Osteoblast (primary cell): ENCODE measurements around the gene ZNF518B. TPM values are rescaled to one million over a fixed set of nuclear protein-coding genes. Genes with fewer than 3 reads are reported as not detected.

ENCODE experiments used
- DNase-seq: peaks from one replicate; pipeline ENCODE4 v3.0.0; 2011; ENCODE audit warnings: low spot score, mixed read lengths; ENCODE audit not compliant: insufficient read length; ENCODE audit errors: missing footprints
- H2AFZ ChIP-seq: 2 replicates; pipeline ENCODE4 v1.6.0; 2011; ENCODE audit warnings: mild to moderate bottlenecking, low read length
- H3K27ac ChIP-seq: 2 replicates; pipeline ENCODE4 v1.5.1; 2011; ENCODE audit warnings: mild to moderate bottlenecking, low read depth, low read length, moderate library complexity
- H3K27me3 ChIP-seq: 2 replicates; pipeline ENCODE4 v1.6.0; 2012; ENCODE audit warnings: mild to moderate bottlenecking, control low read depth, inconsistent platforms, low read length, moderate library complexity; ENCODE audit not compliant: insufficient read depth
- H3K36me3 ChIP-seq: 2 replicates; pipeline ENCODE4 v1.5.1; 2011; ENCODE audit warnings: mild to moderate bottlenecking, low read length, control low read depth, moderate library complexity; ENCODE audit not compliant: insufficient read depth
- H3K4me1 ChIP-seq: 2 replicates; pipeline ENCODE4 v1.5.1; 2011; ENCODE audit warnings: mild to moderate bottlenecking, low read length, control low read depth, moderate library complexity; ENCODE audit not compliant: insufficient read depth
- H3K4me2 ChIP-seq: 2 replicates; pipeline ENCODE4 v1.6.0; 2011; ENCODE audit warnings: mild to moderate bottlenecking, low read length; ENCODE audit not compliant: insufficient read depth
- H3K4me3 ChIP-seq: fragments of 200-600 bp; sonication (generic); 3 replicates; pipeline ENCODE4 v1.5.1; 2012; ENCODE audit warnings: mild to moderate bottlenecking, low read length, inconsistent platforms; ENCODE audit not compliant: insufficient read depth
- H3K79me2 ChIP-seq: 2 replicates; pipeline ENCODE4 v1.6.0; 2012; ENCODE audit warnings: mild to moderate bottlenecking, low read length, control low read depth, inconsistent platforms; ENCODE audit not compliant: insufficient read depth
- H3K9me3 ChIP-seq: 2 replicates; pipeline ENCODE4 v1.5.1; 2011; ENCODE audit warnings: low read depth, low read length, control low read depth
- H4K20me1 ChIP-seq: 2 replicates; pipeline ENCODE4 v1.6.0; 2012; ENCODE audit warnings: mild to moderate bottlenecking, low read length, control low read depth; ENCODE audit not compliant: insufficient read depth
- total RNA-seq: library from RNA; depleted of rRNA; stranded (reverse); fragments of >200 nt; gene quantifications from 2 replicates; pipeline ENCODE4 v1.2.3, GENCODE V29; 2012
- TF ChIP-seq, protein P1 (sequence below): IDR thresholded peaks from 2 replicates; pipeline ENCODE4 v1.5.1; 2011; ENCODE audit warnings: mild to moderate bottlenecking, low read depth, low read length, moderate library complexity; ENCODE audit errors: extremely low read depth

ZNF518B gene
- total RNA-seq, 1 donor = 25.3 TPM

DNA sequence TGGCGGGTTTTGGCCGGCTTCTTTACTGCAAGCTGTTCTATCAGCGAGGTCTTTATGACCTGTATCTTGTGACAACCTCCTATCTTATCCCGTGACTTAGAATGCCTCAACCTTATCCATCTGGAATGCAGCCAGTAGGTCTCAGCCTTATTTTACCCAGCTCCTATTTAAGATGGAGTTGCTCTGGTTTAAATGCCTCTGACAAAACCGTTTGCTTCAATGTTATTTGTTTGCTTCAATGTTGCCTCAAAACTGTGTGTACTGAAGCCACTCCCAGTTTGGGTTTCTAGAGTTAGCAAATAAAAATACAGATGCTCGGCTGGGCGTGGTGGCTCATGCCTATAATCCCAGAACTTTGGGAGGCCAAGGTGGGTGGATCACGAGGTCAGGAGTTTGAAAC, 51.6 kb downstream of the ZNF518B start:
- no peaks in the 10 kb centered on the region for H3K36me3 ChIP-seq
- H3K79me2 ChIP-seq = no peaks in the 10 kb centered on the region
- no peaks in the 10 kb centered on the region for H4K20me1 ChIP-seq
- H2AFZ ChIP-seq = no peak overlapping the region
- TF ChIP-seq, protein P1, sequence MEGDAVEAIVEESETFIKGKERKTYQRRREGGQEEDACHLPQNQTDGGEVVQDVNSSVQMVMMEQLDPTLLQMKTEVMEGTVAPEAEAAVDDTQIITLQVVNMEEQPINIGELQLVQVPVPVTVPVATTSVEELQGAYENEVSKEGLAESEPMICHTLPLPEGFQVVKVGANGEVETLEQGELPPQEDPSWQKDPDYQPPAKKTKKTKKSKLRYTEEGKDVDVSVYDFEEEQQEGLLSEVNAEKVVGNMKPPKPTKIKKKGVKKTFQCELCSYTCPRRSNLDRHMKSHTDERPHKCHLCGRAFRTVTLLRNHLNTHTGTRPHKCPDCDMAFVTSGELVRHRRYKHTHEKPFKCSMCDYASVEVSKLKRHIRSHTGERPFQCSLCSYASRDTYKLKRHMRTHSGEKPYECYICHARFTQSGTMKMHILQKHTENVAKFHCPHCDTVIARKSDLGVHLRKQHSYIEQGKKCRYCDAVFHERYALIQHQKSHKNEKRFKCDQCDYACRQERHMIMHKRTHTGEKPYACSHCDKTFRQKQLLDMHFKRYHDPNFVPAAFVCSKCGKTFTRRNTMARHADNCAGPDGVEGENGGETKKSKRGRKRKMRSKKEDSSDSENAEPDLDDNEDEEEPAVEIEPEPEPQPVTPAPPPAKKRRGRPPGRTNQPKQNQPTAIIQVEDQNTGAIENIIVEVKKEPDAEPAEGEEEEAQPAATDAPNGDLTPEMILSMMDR = no peak
- no peak overlapping the region for H3K27ac ChIP-seq
- H3K4me3 ChIP-seq = no peak overlapping the region
- H3K4me2 ChIP-seq = no peak overlapping the region
- H3K27me3 ChIP-seq = no peaks in the 10 kb centered on the region
- no peaks in the 10 kb centered on the region for H3K9me3 ChIP-seq
- H3K4me1 ChIP-seq = no peaks in the 10 kb centered on the region
- DNase-seq = no peak

GRCh38 chr4:10403633-10404445, 53.4 kb downstream of the ZNF518B start:
- TF ChIP-seq, protein P1 = peak; percentile 50
- Histone ChIP-seq H3K4me2 (no peak overlapping the region), H3K79me2 (no peaks in the 10 kb centered on the region), H3K27me3 (no peaks in the 10 kb centered on the region), H3K27ac (no peak overlapping the region), H3K4me1 (no peaks in the 10 kb centered on the region), H3K4me3 (no peak overlapping the region), H4K20me1 (no peaks in the 10 kb centered on the region), H3K36me3 (no peaks in the 10 kb centered on the region), H2AFZ (no peak overlapping the region), H3K9me3 (no peaks in the 10 kb centered on the region)
- peak; percentile 59 for DNase-seq

DNA sequence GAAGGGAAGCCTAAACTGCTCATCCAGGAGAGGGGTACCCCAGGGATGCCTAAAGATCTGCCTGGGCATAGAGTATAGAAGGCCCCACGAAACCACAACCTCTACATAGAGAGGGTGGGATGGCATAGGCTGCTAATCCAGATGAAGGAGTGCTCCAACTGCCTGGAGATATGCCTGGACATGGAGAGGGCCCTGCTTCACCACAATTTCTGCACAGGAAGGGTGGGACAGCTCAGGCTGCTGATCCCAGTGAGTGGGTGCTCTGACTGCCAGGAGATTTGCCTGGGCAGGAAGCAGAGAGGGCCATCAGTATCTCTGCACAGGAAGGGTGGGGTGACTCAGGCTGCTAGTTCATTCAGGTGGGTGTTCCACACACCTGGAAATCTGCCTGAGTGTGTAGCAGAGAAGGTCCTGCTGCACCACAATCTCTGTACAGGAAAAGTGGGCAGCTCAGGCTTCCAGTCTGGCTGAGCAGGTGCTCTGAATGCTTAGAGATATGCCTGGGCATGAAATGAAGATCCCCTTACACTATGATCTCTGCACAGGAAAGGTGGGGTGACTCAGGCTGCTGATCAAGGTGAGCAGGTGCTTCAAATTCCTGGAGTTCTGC, 61.1 kb downstream of the ZNF518B start:
- H3K27me3 ChIP-seq = no peaks in the 10 kb centered on the region
- H3K4me1 ChIP-seq = no peaks in the 10 kb centered on the region
- no peak for DNase-seq
- H3K9me3 ChIP-seq = no peaks in the 10 kb centered on the region
- H3K79me2 ChIP-seq = no peaks in the 10 kb centered on the region
- no peak overlapping the region for H3K4me3 ChIP-seq
- H3K36me3 ChIP-seq = no peaks in the 10 kb centered on the region
- no peaks in the 10 kb centered on the region for H4K20me1 ChIP-seq
- no peak overlapping the region for H3K4me2 ChIP-seq
- H2AFZ ChIP-seq = no peak overlapping the region
- H3K27ac ChIP-seq = no peak overlapping the region
- TF ChIP-seq, protein P1 = no peak

Other genes starting within 250 kb of the ZNF518B start
- gene CLNK, start 227.3 kb upstream of the ZNF518B start, total RNA-seq = not detected in 2 replicates